ENCODE results near the gene IFNG. TPM values are rescaled to one million over a fixed set of nuclear protein-coding genes. Genes with fewer than 3 reads are reported as not detected.

IFNG gene
- total RNA-seq, 1 experiment from 2014 or later, result not detected

GRCh38 chr12:68109444-68110217 is 49.9 kb downstream of the IFNG start:
- no peak overlapping the region for H4K8ac ChIP-seq (replicated peaks; ENCODE audit: insufficient read length, low read depth, low read length)
- no peaks in the 10 kb centered on the region for H3K23me2 ChIP-seq (ENCODE audit: insufficient read length, low read depth, low read length, poor library complexity, severe bottlenecking)
- no peak overlapping the region for H3K4me2 ChIP-seq (ENCODE audit: insufficient read depth, insufficient read length, low read length)
- H2BK15ac ChIP-seq (ENCODE audit: low read depth, low read length), result no peak overlapping the region
- no peaks in the 10 kb centered on the region for H3K9me3 ChIP-seq (ENCODE audit: control insufficient read depth, low read depth, low read length)
- no peaks in the 10 kb centered on the region for H3K27me3 ChIP-seq (ENCODE audit: insufficient read depth, low read length)
- H3K36me3 Mint-ChIP-seq (ENCODE audit: insufficient read depth in 1 of 3, low read depth in 3 of 3), result no peaks in the 10 kb centered on the region
- no peak overlapping the region for H3K14ac ChIP-seq (ENCODE audit: insufficient read depth, low read length)
- no peak overlapping the region for H3K27ac ChIP-seq (ENCODE audit: insufficient read length, low read depth, low read length)
- no peak overlapping the region for H3K56ac ChIP-seq (ENCODE audit: insufficient read length, low read depth, low read length)
- no CpG with 5 or more reads among the region's 1 CpG for WGBS (ENCODE audit: extremely low coverage, insufficient read length, low lambda C conversion rate)
- H2BK5ac ChIP-seq (ENCODE audit: insufficient read length, low read length), result no peak overlapping the region
- peaks cover 4% of the 10 kb centered on the region for H4K20me1 ChIP-seq (ENCODE audit: control insufficient read depth, insufficient read depth, insufficient read length)
- H3K79me2 ChIP-seq (ENCODE audit: insufficient read depth, low read length), result no peaks in the 10 kb centered on the region
- no peak overlapping the region for H4K91ac ChIP-seq (ENCODE audit: insufficient read length, low read depth, low read length)
- no peak overlapping the region for H2AK5ac ChIP-seq (ENCODE audit: insufficient read length, low read length)
- H3K4me3 Mint-ChIP-seq, result no peak overlapping the region
- H3K4me1 Mint-ChIP-seq, result no peaks in the 10 kb centered on the region
- no peak overlapping the region for H2AFZ ChIP-seq (ENCODE audit: low read length)
- H2BK120ac ChIP-seq (ENCODE audit: low read depth, low read length, poor library complexity, severe bottlenecking), result no peak overlapping the region
- no peak overlapping the region for H3T11ph ChIP-seq (ENCODE audit: low read length)
- no peak overlapping the region for H3K18ac ChIP-seq (ENCODE audit: insufficient read length, low read depth, low read length)
- TF ChIP-seq, protein P1, sequence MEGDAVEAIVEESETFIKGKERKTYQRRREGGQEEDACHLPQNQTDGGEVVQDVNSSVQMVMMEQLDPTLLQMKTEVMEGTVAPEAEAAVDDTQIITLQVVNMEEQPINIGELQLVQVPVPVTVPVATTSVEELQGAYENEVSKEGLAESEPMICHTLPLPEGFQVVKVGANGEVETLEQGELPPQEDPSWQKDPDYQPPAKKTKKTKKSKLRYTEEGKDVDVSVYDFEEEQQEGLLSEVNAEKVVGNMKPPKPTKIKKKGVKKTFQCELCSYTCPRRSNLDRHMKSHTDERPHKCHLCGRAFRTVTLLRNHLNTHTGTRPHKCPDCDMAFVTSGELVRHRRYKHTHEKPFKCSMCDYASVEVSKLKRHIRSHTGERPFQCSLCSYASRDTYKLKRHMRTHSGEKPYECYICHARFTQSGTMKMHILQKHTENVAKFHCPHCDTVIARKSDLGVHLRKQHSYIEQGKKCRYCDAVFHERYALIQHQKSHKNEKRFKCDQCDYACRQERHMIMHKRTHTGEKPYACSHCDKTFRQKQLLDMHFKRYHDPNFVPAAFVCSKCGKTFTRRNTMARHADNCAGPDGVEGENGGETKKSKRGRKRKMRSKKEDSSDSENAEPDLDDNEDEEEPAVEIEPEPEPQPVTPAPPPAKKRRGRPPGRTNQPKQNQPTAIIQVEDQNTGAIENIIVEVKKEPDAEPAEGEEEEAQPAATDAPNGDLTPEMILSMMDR (conservative IDR thresholded peaks at IDR 0.05), result no peak
- no peak overlapping the region for H2BK20ac ChIP-seq (ENCODE audit: low read depth, low read length, poor library complexity, severe bottlenecking)
- no peak for DNase-seq
- no peaks in the 10 kb centered on the region for H3K9me3 Mint-ChIP-seq
- H3K4me1 ChIP-seq (ENCODE audit: insufficient read depth, low read length), result no peaks in the 10 kb centered on the region
- no peak overlapping the region for H4K5ac ChIP-seq (ENCODE audit: insufficient read length, low read depth, low read length)
- no peak overlapping the region for H3K27ac Mint-ChIP-seq
- no peak overlapping the region for H3K9ac ChIP-seq (ENCODE audit: extremely low read depth, insufficient read length, low read length)
- no peak overlapping the region for H3K4ac ChIP-seq (ENCODE audit: low read depth, low read length)
- no peaks in the 10 kb centered on the region for H3K27me3 Mint-ChIP-seq (ENCODE audit: low read depth)
- H3K23ac ChIP-seq (ENCODE audit: insufficient read length, low read depth, low read length), result no peak overlapping the region
- H3K79me1 ChIP-seq (ENCODE audit: insufficient read depth, low read depth, low read length, poor library complexity, severe bottlenecking), result no peaks in the 10 kb centered on the region
- no peak overlapping the region for H2BK12ac ChIP-seq (ENCODE audit: insufficient read length, low read depth, low read length)

All from H9 (cell line).